ENCODE results near the gene NLRP11.
"Not testable (repeated sequence)": the region's sequence is repeated elsewhere in the genome, so short reads cannot be mapped to it uniquely, and the experiment has no call there.

NLRP11 gene

DNA sequence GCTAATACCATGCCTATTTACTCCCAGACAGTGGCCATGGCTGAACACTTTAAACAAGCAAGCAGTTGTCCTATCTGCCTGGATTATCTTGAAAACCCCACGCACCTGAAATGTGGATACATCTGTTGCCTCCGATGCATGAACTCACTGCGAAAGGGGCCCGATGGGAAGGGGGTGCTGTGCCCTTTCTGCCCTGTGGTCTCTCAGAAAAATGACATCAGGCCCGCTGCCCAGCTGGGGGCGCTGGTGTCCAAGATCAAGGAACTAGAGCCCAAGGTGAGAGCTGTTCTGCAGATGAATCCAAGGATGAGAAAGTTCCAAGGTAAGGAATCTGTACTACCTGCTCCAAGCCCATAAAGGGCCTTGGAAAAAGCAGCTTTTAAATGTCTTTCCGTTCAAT, 54.3 kb downstream of the NLRP11 start:
- no peak for DNase-seq

DNA sequence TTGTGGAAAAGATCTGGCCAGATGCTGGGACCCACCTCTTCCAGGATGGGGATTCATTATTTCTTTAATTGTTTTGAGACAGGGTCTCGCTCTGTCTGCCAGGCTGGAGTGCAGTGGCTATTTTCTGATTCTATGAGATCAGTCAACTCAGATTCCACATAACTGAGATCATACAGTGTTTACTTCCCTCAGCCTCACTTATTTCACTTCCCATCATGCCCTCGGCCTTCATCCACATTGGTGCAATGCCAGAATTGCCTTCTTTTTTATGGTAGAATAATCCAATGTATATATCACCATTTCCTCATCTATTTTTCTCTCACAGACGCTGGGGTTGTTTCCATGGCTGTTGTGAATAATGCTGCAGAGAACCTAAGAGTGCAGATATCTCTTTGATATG, 62.2 kb downstream of the NLRP11 start:
- DNase-seq: not testable (repeated sequence)

DNA sequence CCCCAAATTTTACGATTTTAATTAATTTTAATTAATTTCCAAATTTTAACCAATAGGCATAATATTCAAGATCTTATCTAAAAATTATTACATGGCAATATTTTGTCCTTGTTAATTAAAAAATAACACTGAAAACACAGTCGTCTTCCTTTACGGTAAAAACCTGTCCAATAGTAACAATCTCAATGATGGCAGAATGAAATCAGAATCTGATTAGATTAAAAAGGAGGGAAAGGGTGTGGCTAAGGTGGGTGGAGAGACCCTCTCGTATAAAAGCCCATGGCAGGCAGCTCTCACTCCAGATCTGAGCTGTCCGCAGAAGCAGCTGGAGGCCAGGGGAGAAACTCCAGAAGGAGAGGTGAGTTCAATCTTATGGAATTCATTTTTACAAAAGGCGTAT, 63.0 kb downstream of the NLRP11 start, which contains the start of gene RFPL4AL1:
Gene RFPL4AL1 (plus strand): TSS at position 301 of the 400 bp plus-strand sequence. CDS start 2,687 bp downstream, outside the sequence.
- not testable (repeated sequence) for DNase-seq

DNA sequence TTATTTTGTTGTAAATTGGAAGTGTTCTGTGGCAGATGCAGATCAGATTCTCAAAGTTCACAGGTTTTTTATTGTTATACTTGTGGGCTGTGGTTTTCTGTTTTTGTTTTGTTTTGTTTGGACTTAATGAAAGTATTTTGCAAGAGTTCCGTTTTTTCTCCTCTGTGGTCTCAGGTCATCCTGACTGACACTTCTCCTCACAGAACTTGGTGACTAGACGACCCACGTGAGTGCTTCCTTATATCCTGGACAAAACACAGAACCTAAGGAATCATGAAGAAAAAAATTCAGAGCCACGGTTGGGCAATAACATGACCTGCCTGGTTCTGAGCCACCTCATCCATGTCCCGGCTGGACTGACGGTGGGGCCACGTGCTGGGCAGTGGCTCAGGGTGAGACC, 65.3 kb downstream of the NLRP11 start:
- no peak for DNase-seq

DNA sequence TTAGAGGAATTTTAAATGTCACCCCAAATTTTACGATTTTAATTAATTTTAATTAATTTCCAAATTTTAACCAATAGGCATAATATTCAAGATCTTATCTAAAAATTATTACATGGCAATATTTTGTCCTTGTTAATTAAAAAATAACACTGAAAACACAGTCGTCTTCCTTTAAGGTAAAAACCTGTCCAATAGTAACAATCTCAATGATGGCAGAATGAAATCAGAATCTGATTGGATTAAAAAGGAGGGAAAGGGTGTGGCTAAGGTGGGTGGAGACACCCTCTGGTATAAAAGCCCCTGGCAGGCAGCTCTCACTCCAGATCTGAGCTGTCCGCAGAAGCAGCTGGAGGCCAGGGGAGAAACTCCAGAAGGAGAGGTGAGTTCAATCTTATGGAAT, 73.0 kb downstream of the NLRP11 start, which contains the start of gene RFPL4A:
Gene RFPL4A (plus strand): TSS at position 301 of the 400 bp plus-strand sequence. CDS start 2,704 bp downstream, outside the sequence.
- not testable (repeated sequence) for DNase-seq

DNA sequence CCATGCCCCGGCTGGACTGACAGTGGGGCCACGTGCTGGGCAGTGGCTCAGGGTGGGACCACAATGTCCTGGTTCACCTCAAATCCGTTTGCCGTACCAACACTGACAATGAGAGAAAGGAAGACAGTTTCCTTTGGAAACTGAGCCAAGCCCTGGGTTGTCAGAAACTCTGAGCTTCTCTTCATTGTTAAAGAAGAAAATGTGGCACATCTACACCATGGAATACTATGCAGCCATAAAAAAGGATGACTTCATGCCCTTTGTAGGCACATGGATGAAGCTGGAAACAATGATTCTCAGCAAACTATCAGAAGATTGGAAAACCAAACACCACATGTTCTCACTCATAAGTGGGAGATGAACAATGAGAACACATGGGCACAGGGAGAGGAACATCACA, 75.0 kb downstream of the NLRP11 start:
- DNase-seq: not testable (repeated sequence)

DNA sequence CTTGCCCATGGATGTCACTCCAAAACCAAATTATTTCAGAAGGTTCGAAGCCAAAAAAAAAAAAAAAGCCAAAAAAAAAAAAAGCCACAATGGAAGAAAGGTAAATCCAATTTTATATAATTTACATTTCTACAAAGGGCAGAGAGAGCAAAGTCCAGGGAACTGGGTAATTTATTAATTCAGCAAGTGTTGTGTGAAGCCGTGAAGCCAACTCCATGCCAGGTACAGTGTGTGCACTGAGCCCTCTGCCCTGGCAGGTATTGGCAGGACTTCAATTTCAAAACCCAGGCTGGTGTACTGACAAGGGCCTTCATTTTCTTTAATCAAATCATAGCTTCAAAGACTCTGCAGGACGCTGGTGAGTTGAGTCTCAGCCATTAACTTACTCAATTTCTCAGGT, 78.4 kb downstream of the NLRP11 start:
- no peak for DNase-seq

DNA sequence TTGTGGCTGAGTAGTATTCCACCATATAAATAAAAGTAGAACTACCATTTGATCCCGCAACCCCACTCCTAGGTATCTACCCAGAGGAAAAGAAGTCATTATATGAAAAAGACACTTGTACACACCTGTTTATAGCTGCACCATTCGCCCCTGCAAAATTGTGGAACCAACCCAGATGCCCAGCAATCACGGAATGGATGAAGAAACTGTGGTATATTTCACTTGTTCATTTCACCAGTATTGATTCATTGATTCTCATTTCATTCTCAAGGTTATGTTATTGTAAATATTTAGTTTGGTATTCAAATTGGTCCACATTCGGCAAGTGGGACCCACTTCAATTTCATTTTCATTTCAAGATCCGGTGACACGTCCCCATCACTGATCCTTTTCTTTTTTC, 81.1 kb downstream of the NLRP11 start:
- DNase-seq: no peak

DNA sequence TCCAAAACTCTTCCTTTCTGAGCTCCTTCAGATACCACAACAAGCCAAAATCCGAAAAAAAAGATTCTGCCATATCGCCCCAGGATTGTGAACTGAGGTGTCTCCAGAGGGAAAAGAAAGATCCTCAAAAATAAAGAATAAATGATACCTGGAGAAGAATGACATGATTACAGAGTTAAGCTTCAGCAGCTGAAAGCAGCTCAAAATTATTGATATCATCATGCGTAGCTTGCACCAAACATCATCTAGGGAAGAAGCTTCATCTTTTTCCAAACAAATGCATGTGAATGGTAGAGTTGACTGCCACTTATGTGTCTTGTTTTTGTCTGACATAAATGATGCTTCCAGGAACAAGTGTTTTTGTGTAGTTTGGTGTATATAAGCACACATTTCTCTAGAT, 93.5 kb downstream of the NLRP11 start, which contains the start of gene NLRP9:
Gene NLRP9 (minus strand): TSS at position 101 of the 400 bp plus-strand sequence. CDS start 28 bp downstream, at position 73.
- DNase-seq: no peak

All from effector CD4-positive, alpha-beta T cell (primary cell).